GM12865 (cell line): Measurements from ENCODE around the gene UGT1A7.
"Not testable (repeated sequence)": the region's sequence is repeated elsewhere in the genome, so short reads cannot be mapped to it uniquely, and the experiment has no call there.

Source experiments
- DNase-seq: peaks from one replicate; pipeline ENCODE4 v3.0.0; 2010; ENCODE audit warnings: low read depth
- H3K4me3 ChIP-seq: 2 replicates; pipeline ENCODE4 v1.5.1; 2011; ENCODE audit warnings: mild to moderate bottlenecking, low read depth, low read length, control low read depth
- TF ChIP-seq, protein P1 (sequence below): IDR thresholded peaks from 2 replicates; pipeline ENCODE4 v1.5.1; 2011; ENCODE audit warnings: low read length, control low read depth, low read depth, inconsistent platforms; ENCODE audit not compliant: insufficient read depth; ENCODE audit errors: missing control alignments

UGT1A7 gene

DNA sequence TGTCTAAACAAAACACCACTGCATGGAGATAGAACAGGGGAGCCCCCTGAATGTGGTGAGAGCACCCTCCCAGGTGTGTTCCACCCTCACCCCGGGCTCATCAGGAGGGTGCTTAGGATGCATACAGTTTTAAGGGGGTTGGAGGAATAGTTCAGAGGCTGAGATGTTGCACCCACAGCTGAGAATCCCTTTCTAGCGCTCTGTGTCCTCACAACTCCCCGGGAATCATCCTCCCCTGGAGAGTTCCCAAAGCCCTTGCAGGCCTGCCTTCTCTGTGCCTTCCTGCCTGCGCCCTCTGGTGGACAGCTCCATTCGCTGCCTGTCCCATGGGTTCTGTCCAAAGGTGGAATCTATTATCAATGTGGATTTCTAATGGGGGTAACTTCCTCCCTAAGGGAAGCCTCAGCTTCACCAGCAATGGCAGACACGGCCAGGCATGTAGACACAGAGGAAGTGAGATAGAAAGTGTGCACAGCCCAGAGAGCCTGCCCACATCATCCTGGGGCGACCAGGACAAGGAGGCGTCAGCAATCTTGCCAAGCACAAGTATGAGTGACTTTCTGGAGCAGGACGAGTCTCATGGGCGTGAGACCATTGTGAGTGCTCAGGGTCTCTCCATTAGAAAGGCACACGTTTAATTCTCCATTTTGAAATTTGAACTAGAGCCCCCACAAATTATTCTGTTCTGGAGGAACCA lies 29.8 kb downstream of the UGT1A7 start:
- no peak overlapping the region for H3K4me3 ChIP-seq
- TF ChIP-seq, protein P1, sequence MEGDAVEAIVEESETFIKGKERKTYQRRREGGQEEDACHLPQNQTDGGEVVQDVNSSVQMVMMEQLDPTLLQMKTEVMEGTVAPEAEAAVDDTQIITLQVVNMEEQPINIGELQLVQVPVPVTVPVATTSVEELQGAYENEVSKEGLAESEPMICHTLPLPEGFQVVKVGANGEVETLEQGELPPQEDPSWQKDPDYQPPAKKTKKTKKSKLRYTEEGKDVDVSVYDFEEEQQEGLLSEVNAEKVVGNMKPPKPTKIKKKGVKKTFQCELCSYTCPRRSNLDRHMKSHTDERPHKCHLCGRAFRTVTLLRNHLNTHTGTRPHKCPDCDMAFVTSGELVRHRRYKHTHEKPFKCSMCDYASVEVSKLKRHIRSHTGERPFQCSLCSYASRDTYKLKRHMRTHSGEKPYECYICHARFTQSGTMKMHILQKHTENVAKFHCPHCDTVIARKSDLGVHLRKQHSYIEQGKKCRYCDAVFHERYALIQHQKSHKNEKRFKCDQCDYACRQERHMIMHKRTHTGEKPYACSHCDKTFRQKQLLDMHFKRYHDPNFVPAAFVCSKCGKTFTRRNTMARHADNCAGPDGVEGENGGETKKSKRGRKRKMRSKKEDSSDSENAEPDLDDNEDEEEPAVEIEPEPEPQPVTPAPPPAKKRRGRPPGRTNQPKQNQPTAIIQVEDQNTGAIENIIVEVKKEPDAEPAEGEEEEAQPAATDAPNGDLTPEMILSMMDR: peak; percentile 93
- peak; percentile 68 for DNase-seq

DNA sequence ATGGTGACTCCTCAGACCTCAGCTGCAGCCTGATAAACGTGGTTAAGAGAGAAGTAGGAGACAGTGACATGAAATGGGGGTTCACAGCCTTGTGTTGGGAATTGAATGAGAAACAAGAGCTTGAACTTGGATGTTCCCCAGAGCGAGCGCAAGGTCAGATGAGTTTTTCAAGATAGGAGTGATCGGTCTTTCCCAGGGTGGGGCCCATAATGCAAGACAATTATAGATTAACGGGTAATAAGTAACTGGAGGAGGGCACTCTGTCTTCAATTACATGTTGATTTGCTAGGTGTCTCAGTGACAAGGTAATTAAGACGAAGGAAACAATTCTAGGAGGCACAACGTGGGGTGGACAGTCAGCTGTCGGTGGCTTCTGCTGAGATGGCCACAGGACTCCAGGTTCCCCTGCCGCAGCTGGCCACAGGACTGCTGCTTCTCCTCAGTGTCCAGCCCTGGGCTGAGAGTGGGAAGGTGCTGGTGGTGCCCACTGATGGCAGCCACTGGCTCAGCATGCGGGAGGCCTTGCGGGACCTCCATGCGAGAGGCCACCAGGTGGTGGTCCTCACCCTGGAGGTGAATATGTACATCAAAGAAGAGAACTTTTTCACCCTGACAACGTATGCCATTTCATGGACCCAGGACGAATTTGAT lies 31.0 kb downstream of the UGT1A7 start, which contains the start of gene UGT1A5:
UGT1A5 (plus strand) TSS at position 297 of the 651 bp plus-strand sequence; CDS start at position 382, 85 bp downstream.
- TF ChIP-seq, protein P1: no peak
- DNase-seq: no peak
- no peak within 1 kb of the TSS for H3K4me3 ChIP-seq

DNA sequence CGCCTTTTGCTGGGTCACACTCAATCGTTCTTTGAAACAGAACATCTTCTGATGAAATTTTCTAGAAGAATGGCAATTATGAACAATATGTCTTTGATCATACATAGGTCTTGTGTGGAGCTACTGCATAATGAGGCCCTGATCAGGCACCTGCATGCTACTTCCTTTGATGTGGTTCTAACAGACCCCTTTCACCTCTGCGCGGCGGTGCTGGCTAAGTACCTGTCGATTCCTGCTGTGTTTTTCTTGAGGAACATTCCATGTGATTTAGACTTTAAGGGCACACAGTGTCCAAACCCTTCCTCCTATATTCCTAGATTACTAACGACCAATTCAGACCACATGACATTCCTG lies 31.5 kb downstream of the UGT1A7 start:
- no peak for DNase-seq
- H3K4me3 ChIP-seq: no peak overlapping the region
- TF ChIP-seq, protein P1: no peak

DNA sequence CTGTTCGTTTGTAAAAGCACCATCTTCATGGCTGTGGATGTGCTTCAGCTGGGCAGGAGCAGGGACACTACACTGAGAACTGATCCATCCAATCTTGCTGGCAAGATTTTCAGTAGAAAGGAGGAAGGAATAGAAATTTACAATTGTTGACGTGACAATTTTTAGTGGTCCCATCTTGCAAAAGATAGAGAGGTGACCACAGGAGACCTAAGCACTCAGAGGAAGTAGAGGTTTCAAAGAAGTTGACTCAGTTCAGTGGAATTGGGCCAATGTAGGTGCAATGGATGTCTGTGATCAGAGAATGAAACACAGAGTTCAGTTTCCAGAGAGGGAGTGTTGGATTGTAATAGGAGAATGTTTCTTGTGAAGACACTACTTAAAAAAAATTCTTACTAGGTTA lies 32.4 kb downstream of the UGT1A7 start:
- TF ChIP-seq, protein P1: no peak
- no peak for DNase-seq
- no peak overlapping the region for H3K4me3 ChIP-seq

DNA sequence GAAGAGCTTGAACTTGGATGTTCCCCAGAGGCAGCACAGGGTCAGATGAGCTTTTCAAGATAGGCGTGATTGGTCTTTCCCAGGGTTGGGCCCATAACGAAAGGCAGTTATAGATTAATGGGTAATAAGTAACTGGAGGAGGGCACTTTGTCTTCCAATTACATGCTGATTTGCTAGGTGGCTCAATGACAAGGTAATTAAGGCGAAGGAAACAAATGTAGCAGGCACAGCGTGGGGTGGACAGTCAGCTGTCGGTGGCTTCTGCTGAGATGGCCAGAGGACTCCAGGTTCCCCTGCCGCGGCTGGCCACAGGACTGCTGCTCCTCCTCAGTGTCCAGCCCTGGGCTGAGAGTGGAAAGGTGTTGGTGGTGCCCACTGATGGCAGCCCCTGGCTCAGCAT lies 36.9 kb downstream of the UGT1A7 start, which contains the start of gene UGT1A4:
UGT1A4 (plus strand) TSS at position 185 of the 400 bp plus-strand sequence; CDS start at position 270, 85 bp downstream.
- TF ChIP-seq, protein P1: no peak
- no peak within 1 kb of the TSS for H3K4me3 ChIP-seq
- no peak for DNase-seq

DNA sequence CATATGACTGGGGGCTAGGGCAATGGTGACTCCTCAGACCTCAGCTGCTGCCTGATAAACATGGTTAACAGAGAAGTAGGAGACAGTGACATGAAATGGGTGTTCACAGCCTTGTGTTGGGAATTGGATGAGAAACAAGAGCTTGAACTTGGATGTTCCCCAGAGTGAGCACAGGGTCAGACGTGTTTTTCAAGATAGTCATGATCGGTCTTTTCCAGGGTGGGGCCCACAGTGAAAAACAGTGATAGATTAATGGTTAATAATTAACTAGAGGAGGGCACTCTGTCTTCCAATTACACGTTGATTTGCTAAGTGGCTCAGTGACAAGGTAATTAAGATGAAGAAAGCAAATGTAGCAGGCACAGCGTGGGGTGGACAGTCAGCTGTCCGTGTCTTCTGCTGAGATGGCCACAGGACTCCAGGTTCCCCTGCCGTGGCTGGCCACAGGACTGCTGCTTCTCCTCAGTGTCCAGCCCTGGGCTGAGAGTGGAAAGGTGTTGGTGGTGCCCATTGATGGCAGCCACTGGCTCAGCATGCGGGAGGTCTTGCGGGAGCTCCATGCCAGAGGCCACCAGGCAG lies 47.1 kb downstream of the UGT1A7 start, which contains the start of gene UGT1A3:
UGT1A3 (plus strand) TSS at position 320 of the 579 bp plus-strand sequence; CDS start at position 405, 85 bp downstream.
- no peak within 1 kb of the TSS for H3K4me3 ChIP-seq
- TF ChIP-seq, protein P1: no peak

DNA sequence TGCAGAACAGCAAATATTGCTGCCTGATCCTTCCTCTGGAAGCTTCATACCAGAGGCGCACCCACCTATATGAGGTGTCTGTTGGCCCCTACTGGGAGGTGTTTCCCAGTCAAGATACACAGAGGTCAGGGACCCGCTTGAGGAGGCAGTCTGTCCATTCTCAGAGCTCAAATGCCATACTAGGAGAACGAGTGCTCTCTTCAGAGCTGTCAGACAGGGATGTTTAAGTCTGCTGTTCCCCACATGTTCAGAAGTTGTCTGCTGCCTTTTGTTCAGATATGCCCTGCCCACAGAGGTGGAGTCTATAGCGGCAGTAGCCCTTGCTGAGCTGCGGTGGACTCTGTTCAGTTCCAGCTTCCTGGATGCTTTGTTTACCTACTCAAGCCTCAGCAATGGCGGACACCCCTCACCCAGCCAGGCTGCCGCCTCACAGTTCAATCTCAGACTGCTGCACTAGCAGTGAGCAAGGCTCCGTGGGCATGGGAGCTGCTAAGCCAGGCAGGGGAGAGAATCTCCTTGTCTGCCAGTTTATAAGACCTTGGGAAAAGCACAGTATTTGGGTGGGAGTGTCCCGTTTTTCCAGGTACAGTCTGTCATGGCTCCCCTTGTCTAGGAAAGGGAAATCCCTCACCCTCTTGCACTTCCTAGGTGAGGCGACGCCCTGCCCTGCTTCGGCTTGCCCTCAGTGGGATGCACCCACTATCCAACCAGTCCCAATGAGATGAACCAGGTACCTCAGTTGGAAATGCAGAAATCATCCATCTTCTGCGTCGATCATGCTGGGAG lies 55.4 kb downstream of the UGT1A7 start:
- H3K4me3 ChIP-seq, DNase-seq: not testable (repeated sequence)

More for the DNA sequence above, 47.1 kb downstream of the UGT1A7 start, which contains the start of gene UGT1A3:
- DNase-seq: no peak
